ENCODE results near the gene PTK6.

GRCh38 chr20:63525971-63526370, 11.2 kb downstream of the PTK6 start:
- TF ChIP-seq USF2 (IDR thresholded peaks at IDR 0.05) (no peak), CTCF (IDR thresholded peaks at IDR 0.05) (no peak), EHMT2 (IDR thresholded peaks at IDR 0.05; ENCODE audit: low read depth) (no peak), HOXB13 (CRISPR knock-in tag; IDR thresholded peaks at IDR 0.05; ENCODE audit: low read depth) (no peak), MAFK (IDR thresholded peaks at IDR 0.05; ENCODE audit: partially characterized antibody) (no peak), SMC3 (IDR thresholded peaks at IDR 0.05) (no peak), FOSB (CRISPR knock-in tag; IDR thresholded peaks at IDR 0.05) (peak; percentile 84), MAX (IDR thresholded peaks at IDR 0.05) (no peak), RAD21 (conservative IDR thresholded peaks at IDR 0.05 in 1 of 2, IDR thresholded peaks at IDR 0.05 in 1 of 2) (no peak), POLR2A (IDR thresholded peaks at IDR 0.05; ENCODE audit: low read length) (no peak), KDM5A (IDR thresholded peaks at IDR 0.05) (no peak), MAZ (IDR thresholded peaks at IDR 0.05; ENCODE audit: borderline replicate concordance, low read depth, low read length) (no peak), JUN (IDR thresholded peaks at IDR 0.05) (no peak), HDAC2 (IDR thresholded peaks at IDR 0.05) (no peak)

Data from A549 (cell line).